Measurements from ENCODE around the gene GSTCD.

The GSTCD gene

DNA sequence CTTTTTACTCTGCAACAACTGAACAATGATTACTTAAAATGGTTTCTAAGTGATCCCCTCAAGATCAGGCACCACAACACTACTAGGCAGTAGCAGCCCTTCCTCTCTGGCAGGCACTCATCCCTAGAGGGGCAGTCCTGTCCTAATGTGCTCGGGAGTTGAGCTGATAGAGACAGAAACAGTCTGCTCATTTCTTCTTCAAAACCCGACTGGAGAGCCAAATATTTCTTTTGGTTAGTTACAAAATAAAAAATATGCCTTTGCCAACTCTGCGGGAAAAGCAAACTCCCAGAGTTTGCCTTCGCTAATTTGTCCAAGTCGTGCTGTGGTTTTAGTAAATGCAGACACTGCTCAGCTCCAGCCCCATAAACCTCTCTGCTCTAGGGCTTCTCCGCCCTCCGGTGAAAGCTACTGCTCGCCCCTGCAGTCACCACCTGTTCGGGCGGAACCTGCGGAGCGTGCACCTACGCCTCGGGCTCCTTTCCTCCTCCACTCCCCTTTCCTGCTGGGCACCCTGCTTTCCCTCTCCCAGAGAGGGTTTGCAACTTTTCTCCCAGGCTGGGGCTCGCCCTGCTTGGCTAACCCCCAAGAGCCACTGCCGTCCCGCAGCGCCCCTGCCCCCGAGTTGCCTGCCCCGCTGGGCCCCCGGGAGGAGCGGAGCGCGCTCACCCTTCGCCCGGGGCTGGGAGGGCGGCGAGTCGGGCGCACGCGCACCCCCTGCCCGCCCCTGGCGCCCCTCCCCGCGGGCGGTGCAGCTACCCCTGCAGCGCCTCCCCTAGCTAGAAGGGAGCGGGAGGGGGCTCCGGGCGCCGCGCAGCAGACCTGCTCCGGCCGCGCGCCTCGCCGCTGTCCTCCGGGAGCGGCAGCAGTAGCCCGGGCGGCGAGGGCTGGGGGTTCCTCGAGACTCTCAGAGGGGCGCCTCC lies 186.3 kb downstream of the GSTCD start, which contains the start of gene NPNT:
Gene NPNT, plus strand, starts transcription at position 812 of the 923 bp plus-strand sequence. CDS start 182 bp downstream, outside the sequence.
- H3K4me3 Mint-ChIP-seq: no peak within 1 kb of the TSS
- H3K9me3 Mint-ChIP-seq: peaks cover 4 to 7% of the 10 kb centered on the region in 2 donors
- ATAC-seq (replicated peaks): no peak
- no peak within 1 kb of the TSS for H3K27ac Mint-ChIP-seq
- peaks cover 59% of the 10 kb centered on the region in 2 donors for H3K27me3 Mint-ChIP-seq
- H3K4me1 Mint-ChIP-seq (ENCODE audit: low read depth in 2 of 2): no peaks in the 10 kb centered on the region
- no peaks in the 10 kb centered on the region for H3K36me3 Mint-ChIP-seq (ENCODE audit: insufficient read depth)
- DNase-seq: no peak

DNA sequence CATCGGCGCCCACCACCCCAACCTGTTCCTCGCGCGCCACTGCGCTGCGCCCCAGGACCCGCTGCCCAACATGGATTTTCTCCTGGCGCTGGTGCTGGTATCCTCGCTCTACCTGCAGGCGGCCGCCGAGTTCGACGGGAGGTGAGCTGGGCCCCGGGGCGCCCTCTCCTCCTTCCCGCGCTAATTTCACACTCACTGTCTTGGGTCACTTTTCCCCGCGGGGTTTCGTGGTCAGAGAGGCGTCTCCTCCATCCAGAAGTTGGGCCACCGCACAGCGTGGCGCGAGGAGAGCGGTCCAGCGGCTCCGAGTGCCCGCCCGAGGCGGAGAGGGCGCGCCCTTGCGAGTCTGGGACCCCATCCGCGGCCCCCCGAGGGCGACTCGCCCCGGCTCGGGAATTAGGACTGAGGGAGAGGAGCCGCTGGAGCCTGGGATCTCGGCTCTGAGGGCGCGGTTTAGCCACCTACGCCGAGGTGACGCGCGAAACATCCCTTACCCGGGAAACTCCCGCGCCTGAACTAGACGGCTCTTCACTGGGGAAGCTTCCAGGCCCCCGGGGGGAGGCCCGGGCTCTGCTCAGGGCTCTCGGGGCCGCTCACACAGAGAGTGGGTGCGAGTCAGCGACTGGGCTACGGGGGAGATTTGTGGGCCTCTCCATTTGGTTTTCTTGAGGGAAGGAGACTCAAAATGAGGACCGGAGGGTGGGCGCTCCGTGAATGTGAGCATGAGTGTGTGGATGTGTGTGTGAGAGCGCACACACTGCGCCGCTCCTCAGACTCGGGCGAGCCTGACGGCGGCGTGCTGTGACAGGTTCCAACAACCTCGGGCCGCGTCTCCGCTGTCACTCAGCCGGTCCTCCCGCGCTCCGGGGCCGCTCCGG lies 187.2 kb downstream of the GSTCD start:
- Mint-ChIP-seq H3K36me3 (ENCODE audit: insufficient read depth) (no peaks in the 10 kb centered on the region), H3K4me1 (ENCODE audit: low read depth in 2 of 2) (no peaks in the 10 kb centered on the region), H3K27me3 (peaks cover 59% of the 10 kb centered on the region in 2 donors), H3K27ac (no peak overlapping the region), H3K9me3 (no peaks in the 10 kb centered on the region), H3K4me3 (no peak overlapping the region)
- no peak for DNase-seq
- no peak for ATAC-seq (replicated peaks)

DNA sequence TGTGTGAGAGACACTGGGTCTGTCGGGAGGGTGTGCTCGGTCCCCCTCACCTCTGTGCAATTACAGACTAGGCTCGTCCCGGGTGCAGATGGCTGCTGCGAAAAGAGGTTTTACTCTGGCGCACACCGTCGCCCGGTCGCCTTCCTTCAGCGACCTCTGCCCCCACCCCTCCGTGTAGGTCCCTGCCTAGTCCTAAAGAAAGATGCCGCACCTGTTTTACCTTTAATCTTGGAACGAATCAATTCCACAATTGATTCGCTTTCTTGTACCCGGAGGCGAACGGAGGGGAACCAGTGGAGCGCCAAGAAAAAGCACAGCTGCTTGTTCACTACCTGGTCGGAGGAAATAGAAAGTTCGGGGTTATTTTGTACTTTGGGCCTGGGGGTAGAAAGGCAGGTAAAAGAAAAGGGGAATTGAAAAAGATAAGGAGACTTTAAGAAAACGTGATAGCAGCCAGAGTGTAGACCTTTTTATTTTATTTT lies 187.9 kb downstream of the GSTCD start:
- DNase-seq (no peak), ATAC-seq (replicated peaks) (no peak)
- no peak overlapping the region for H3K4me3 Mint-ChIP-seq
- H3K27me3 Mint-ChIP-seq: peaks cover 59% of the 10 kb centered on the region in 2 donors
- no peaks in the 10 kb centered on the region for H3K9me3 Mint-ChIP-seq
- H3K27ac Mint-ChIP-seq: no peak overlapping the region
- no peaks in the 10 kb centered on the region for H3K36me3 Mint-ChIP-seq (ENCODE audit: insufficient read depth)
- H3K4me1 Mint-ChIP-seq (ENCODE audit: low read depth in 2 of 2): no peaks in the 10 kb centered on the region
